Measurements from ENCODE around the gene NTM.

GRCh38 chr11:131760091-131761061, 390.0 kb downstream of the NTM start:
- TF ChIP-seq CTCF (IDR thresholded peaks at IDR 0.05; ENCODE audit: poor library complexity) (peak; percentile 28), EZH2 (IDR thresholded peaks at IDR 0.05; ENCODE audit: borderline replicate concordance) (no peak), EZH2phosphoT487 (IDR thresholded peaks at IDR 0.05; ENCODE audit: low read depth, severe bottlenecking, unreplicated experiment) (no peak)

Measured in hepatocyte (in vitro differentiated cells).